ENCODE data around the gene HHAT. TPM values are rescaled to one million over a fixed set of nuclear protein-coding genes. Genes with fewer than 3 reads are reported as not detected.

Gene HHAT
- polyA plus RNA-seq, 2 of the 4 experiments (the other 2 are of a cell fraction), result 3.8 to 4.5 TPM

DNA sequence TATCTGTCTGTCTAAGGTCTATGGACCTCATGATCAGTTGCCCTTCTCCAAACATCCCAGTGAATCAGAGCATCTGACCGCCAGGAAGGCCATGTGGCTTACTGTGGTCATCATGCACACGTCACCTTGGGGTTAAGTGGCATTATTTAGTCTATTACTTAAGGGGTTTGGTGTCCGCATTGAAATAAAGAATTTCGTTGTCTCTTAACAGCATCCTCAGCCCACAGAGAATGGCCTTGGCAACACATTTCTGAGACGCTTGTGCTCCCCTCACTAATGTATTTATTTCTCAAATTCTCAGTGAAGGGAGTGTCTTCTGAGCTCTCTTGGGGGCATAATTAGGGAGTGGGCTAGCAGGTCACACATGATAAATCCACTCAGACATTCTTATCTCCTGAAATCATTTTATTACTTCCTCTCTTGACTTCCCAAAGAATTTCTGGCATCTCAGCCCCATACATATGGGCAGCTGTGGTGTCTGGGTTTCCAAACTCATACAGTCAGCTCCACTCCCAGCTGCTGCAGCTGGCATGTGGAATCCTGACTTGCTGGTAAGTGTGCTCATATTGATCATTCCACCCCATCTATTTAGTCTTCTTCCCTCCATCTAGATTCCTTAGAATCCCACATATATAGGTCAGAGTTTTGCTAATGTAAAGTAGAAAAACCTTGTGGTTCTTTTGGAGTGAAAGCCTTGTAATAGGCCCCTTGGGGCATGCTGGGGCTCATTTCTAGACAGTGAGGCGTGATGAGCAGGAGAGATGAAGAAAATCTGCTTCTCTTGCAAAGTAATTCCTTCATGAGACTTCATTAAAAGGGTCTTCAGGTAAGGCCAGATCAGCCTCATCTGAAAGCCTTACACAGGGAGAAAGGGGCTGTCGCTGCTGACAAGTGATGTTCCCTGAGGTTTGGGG, 110.5 kb downstream of the HHAT start:
- peak in 1 of 2 experiments; percentile 82 for DNase-seq (ENCODE audit: low read depth in 1 of 2, low spot score in 1 of 2)
- CTCF ChIA-PET, result interaction anchor here (1.4 to 3.6 kb wide), 6 partner anchors 9 to 695 kb away, joined by 6 to 43 read pairs (median 7); partner anchors contain the start of gene KCNH1
- 30% methylated on average over 7 of the region's 7 CpGs for WGBS (ENCODE audit: missing lambda C conversion rate)
- peak; percentile 93 to 95 for ATAC-seq
- POLR2A ChIA-PET, result interaction anchor here (0.8 to 1.8 kb wide), 2 partner anchors 9 to 65 kb away, joined by 4 to 12 read pairs; no protein-coding TSS in a partner anchor
- H3K4me1 ChIP-seq, result peaks cover 36% of the 10 kb centered on the region
- H3K4me2 ChIP-seq, result peak overlapping the region; percentile 37
- H3K27ac ChIP-seq, result peak overlapping the region; percentile 72 to 85
- peak; percentile 28 for FAIRE-seq
- 0 out of 3 replicates have a peak, but pooled peaks cover 3% of the 10 kb centered on the region for H3K9me3 ChIP-seq
- TF ChIP-seq TP53 (CRISPR knock-in tag; IDR thresholded peaks at IDR 0.05) (no peak), ZNF302 (CRISPR knock-in tag; IDR thresholded peaks at IDR 0.05) (no peak), JUN (IDR thresholded peaks at IDR 0.05) (peak in 1 of 2 experiments; percentile 60; a peak in 2 of 5 replicates), GATA3 (IDR thresholded peaks at IDR 0.05; ENCODE audit: borderline replicate concordance) (peak; percentile 77), RAD21 (conservative IDR thresholded peaks at IDR 0.05 in 1 of 2, IDR thresholded peaks at IDR 0.05 in 1 of 2) (peak in 1 of 2 experiments; percentile 16; a peak in 2 of 5 replicates), PHF8 (IDR thresholded peaks at IDR 0.05; ENCODE audit: borderline replicate concordance, low read depth) (no peak), CHD4 (IDR thresholded peaks at IDR 0.05; ENCODE audit: borderline replicate concordance) (no peak), FOSL2 (IDR thresholded peaks at IDR 0.05) (peak; percentile 62; the same call in 1 of the 2 replicates), FOSL2 (CRISPR knock-in tag; IDR thresholded peaks at IDR 0.05) (peak; percentile 64), CBX2 (IDR thresholded peaks at IDR 0.05; ENCODE audit: borderline replicate concordance, low read depth) (no peak), EP300 (IDR thresholded peaks at IDR 0.05) (peak; percentile 84 to 95; a peak in 3 of 5 replicates), SMC3 (IDR thresholded peaks at IDR 0.05) (no peak), ESRRA (IDR thresholded peaks at IDR 0.05; ENCODE audit: borderline replicate concordance, low read length) (no peak), HOXB13 (CRISPR knock-in tag; IDR thresholded peaks at IDR 0.05; ENCODE audit: low read depth) (peak; percentile 25; the same call in 1 of the 2 replicates), MAZ (IDR thresholded peaks at IDR 0.05; ENCODE audit: borderline replicate concordance, low read depth, low read length) (no peak), POLR2AphosphoS2 (conservative IDR thresholded peaks at IDR 0.05; ENCODE audit: low read length) (no peak), JUNB (IDR thresholded peaks at IDR 0.05) (peak; percentile 78), HOXA7 (CRISPR knock-in tag; IDR thresholded peaks at IDR 0.05) (no peak), FOXS1 (CRISPR knock-in tag; IDR thresholded peaks at IDR 0.05) (no peak; the same call in 1 of the 2 replicates), ZC3H11A (IDR thresholded peaks at IDR 0.05) (no peak), NR3C1 (IDR thresholded peaks at IDR 0.05) (no peak), RFX5 (IDR thresholded peaks at IDR 0.05) (no peak), NPAS2 (CRISPR knock-in tag; IDR thresholded peaks at IDR 0.05; ENCODE audit: borderline replicate concordance) (no peak), MYC (IDR thresholded peaks at IDR 0.05; ENCODE audit: borderline replicate concordance, low read length) (peak; percentile 29; the same call in 1 of the 2 replicates)
- TF ChIP-seq, protein P1, sequence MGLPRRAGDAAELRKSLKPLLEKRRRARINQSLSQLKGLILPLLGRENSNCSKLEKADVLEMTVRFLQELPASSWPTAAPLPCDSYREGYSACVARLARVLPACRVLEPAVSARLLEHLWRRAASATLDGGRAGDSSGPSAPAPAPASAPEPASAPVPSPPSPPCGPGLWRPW (IDR thresholded peaks at IDR 0.05), result 0 out of 2 replicates have a peak, but pooled peaks have one; percentile 9
- TF ChIP-seq, protein P2, sequence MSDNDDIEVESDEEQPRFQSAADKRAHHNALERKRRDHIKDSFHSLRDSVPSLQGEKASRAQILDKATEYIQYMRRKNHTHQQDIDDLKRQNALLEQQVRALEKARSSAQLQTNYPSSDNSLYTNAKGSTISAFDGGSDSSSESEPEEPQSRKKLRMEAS (IDR thresholded peaks at IDR 0.05), result peak; percentile 73
- TF ChIP-seq, protein P3, sequence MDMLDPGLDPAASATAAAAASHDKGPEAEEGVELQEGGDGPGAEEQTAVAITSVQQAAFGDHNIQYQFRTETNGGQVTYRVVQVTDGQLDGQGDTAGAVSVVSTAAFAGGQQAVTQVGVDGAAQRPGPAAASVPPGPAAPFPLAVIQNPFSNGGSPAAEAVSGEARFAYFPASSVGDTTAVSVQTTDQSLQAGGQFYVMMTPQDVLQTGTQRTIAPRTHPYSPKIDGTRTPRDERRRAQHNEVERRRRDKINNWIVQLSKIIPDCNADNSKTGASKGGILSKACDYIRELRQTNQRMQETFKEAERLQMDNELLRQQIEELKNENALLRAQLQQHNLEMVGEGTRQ (IDR thresholded peaks at IDR 0.05), result peak; percentile 56
- TF ChIP-seq, protein P4, sequence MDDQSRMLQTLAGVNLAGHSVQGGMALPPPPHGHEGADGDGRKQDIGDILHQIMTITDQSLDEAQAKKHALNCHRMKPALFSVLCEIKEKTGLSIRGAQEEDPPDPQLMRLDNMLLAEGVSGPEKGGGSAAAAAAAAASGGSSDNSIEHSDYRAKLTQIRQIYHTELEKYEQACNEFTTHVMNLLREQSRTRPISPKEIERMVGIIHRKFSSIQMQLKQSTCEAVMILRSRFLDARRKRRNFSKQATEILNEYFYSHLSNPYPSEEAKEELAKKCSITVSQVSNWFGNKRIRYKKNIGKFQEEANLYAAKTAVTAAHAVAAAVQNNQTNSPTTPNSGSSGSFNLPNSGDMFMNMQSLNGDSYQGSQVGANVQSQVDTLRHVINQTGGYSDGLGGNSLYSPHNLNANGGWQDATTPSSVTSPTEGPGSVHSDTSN (IDR thresholded peaks at IDR 0.05), result no peak
- TF ChIP-seq, protein P5, sequence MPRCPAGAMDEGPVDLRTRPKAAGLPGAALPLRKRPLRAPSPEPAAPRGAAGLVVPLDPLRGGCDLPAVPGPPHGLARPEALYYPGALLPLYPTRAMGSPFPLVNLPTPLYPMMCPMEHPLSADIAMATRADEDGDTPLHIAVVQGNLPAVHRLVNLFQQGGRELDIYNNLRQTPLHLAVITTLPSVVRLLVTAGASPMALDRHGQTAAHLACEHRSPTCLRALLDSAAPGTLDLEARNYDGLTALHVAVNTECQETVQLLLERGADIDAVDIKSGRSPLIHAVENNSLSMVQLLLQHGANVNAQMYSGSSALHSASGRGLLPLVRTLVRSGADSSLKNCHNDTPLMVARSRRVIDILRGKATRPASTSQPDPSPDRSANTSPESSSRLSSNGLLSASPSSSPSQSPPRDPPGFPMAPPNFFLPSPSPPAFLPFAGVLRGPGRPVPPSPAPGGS (IDR thresholded peaks at IDR 0.05), result peak; percentile 70; the same call in 1 of the 3 replicates
- no peak overlapping the region for H3K4me3 ChIP-seq
